Esophagus muscularis mucosa (tissue), 4 donors: Measurements from ENCODE around the gene CD164.

Experiments used
- EP300 ChIP-seq: sonication (generic); formaldehyde crosslinking; IDR thresholded peaks from one replicate; pipeline ENCODE4 v1.6.1; 2017; ENCODE audit warnings: antibody characterized with exemption
- POLR2A ChIP-seq: fragments of 450-650 bp; IDR thresholded peaks from one replicate; pipeline ENCODE4 v1.6.1; 2017; ENCODE audit warnings: antibody characterized with exemption, moderate library complexity, mild to moderate bottlenecking, low read depth
- POLR2AphosphoS5 ChIP-seq, 2 donors: sonication (generic); formaldehyde crosslinking; IDR thresholded peaks; one replicate each; pipeline ENCODE4 v1.6.1; 2017; ENCODE audit warnings: antibody characterized with exemption in 2 of 2
- TF ChIP-seq, protein P1 (sequence below), 3 experiments: fragments of 200-600 bp in 2 of 3; fragments of 450-650 bp in 1 of 3; sonication (generic) in 2 of 3; IDR thresholded peaks; one replicate each; pipeline ENCODE4 v1.5.1; 2017 to 2019; ENCODE audit warnings: antibody characterized with exemption in 3 of 3, mild to moderate bottlenecking in 2 of 3, moderate library complexity in 1 of 3

DNA sequence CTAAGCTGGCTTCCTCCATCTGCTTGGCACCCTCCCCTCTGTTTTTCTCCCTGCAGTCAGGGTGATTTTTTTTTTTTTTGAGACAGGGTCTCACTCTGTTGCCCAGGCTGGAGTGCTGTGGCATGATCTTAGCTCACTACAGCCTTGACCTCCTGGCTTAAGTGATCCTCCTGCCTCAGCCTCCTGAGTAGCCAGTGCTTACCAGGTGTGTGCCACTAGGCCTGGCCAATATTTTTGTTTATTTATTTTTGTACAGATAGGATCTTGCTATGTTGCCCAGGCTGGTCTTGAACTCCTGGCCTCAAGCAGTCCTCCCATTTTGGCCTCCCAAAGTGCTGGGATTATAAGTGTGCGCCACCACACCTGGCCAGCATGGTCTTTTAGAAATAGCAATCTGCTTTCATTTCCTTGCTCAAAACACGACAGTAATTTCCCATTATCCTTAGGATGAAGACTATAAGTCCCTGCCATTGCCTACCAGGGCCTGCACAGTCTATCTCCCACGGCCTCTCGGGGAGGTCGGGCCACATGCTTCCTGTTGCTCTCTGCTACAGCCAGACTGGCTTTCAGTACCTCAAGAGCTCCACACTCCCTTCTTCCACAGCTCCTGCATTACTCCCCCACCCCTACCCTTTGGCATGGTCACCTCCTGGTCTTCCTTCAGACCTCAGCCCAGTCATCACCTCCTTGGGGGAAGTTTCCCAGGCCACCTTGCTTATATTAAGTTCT is 11.1 kb upstream of the CD164 start:
- no peak for TF ChIP-seq EP300
- TF ChIP-seq, protein P1, sequence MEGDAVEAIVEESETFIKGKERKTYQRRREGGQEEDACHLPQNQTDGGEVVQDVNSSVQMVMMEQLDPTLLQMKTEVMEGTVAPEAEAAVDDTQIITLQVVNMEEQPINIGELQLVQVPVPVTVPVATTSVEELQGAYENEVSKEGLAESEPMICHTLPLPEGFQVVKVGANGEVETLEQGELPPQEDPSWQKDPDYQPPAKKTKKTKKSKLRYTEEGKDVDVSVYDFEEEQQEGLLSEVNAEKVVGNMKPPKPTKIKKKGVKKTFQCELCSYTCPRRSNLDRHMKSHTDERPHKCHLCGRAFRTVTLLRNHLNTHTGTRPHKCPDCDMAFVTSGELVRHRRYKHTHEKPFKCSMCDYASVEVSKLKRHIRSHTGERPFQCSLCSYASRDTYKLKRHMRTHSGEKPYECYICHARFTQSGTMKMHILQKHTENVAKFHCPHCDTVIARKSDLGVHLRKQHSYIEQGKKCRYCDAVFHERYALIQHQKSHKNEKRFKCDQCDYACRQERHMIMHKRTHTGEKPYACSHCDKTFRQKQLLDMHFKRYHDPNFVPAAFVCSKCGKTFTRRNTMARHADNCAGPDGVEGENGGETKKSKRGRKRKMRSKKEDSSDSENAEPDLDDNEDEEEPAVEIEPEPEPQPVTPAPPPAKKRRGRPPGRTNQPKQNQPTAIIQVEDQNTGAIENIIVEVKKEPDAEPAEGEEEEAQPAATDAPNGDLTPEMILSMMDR (IDR thresholded peaks at IDR 0.05), result no peak
- no peak for TF ChIP-seq POLR2A
- TF ChIP-seq POLR2AphosphoS5 (IDR thresholded peaks at IDR 0.05), result no peak
